Epithelial cell of proximal tubule (primary cell): ENCODE results near the gene MORF4L2. TPM values are rescaled to one million over a fixed set of nuclear protein-coding genes. Genes with fewer than 3 reads are reported as not detected.
"Not testable (repeated sequence)": the region's sequence is repeated elsewhere in the genome, so short reads cannot be mapped to it uniquely, and the experiment has no call there.

Source experiments
- DNase-seq: peaks from one replicate; pipeline ENCODE4 v3.0.0-alpha.2; 2011; ENCODE audit warnings: low read depth
- H3K4me3 ChIP-seq: 2 replicates; pipeline ENCODE4 v1.5.1; 2011; ENCODE audit warnings: low read depth, mild to moderate bottlenecking, low read length
- CTCF ChIP-seq: conservative IDR thresholded peaks from 2 replicates; pipeline ENCODE4 v1.5.1; 2012; ENCODE audit warnings: low read depth, mild to moderate bottlenecking, low read length
- total RNA-seq: library from RNA; depleted of rRNA; stranded (reverse); fragments of >200 nt; gene quantifications from 2 replicates; pipeline ENCODE4 v1.2.3, GENCODE V29; 2015

Gene MORF4L2
- total RNA-seq, 1 donor from 2014 or later: 369 TPM

GRCh38 chrX:103658681-103659433 is 27.6 kb downstream of the MORF4L2 start:
- no peak for DNase-seq
- no peak overlapping the region for H3K4me3 ChIP-seq
- no peak for TF ChIP-seq CTCF

GRCh38 chrX:103657066-103657465 is 29.4 kb downstream of the MORF4L2 start:
- H3K4me3 ChIP-seq: not testable (repeated sequence)
- DNase-seq: peak; percentile 6

- no peak for TF ChIP-seq CTCF
- DNase-seq: peak; percentile 74
- H3K4me3 ChIP-seq: no peak overlapping the region
Measured at GRCh38 chrX:103656617-103657016, 29.9 kb downstream of the MORF4L2 start.

GRCh38 chrX:103655230-103656000 is 31.1 kb downstream of the MORF4L2 start:
- not testable (repeated sequence) for DNase-seq, H3K4me3 ChIP-seq

GRCh38 chrX:103651151-103651773 is 35.2 kb downstream of the MORF4L2 start:
- no peak for DNase-seq
- no peak overlapping the region for H3K4me3 ChIP-seq
- TF ChIP-seq CTCF: no peak

- no peak overlapping the region for H3K4me3 ChIP-seq
- no peak for TF ChIP-seq CTCF
- no peak for DNase-seq
Measured at GRCh38 chrX:103647630-103648029, 38.9 kb downstream of the MORF4L2 start.

GRCh38 chrX:103644125-103644524 is 42.4 kb downstream of the MORF4L2 start:
- TF ChIP-seq CTCF: no peak
- DNase-seq: no peak
- H3K4me3 ChIP-seq: no peak overlapping the region
